OCI-LY3 (cell line): ENCODE data around the gene TRDN.

Experiments used
- CTCF ChIP-seq: fragments of 200-600, 300-600 bp; sonication (generic); IDR thresholded peaks from 2 replicates; pipeline ENCODE4 v1.5.1; 2014; ENCODE audit warnings: antibody characterized with exemption, low read length, low read depth
- EZH2phosphoT487 ChIP-seq: fragments of 200-600 bp; shearing (Covaris generic); IDR thresholded peaks from 2 replicates; pipeline ENCODE4 v1.6.1; 2018; ENCODE audit warnings: antibody characterized with exemption, mixed run types, low read depth

GRCh38 chr6:123632641-123633040 is 4.1 kb downstream of the TRDN start:
- TF ChIP-seq CTCF: no peak
- TF ChIP-seq EZH2phosphoT487: no peak
